Measurements from ENCODE around the gene WDR20.

Gene WDR20

GRCh38 chr14:102219316-102219715 lies 79.6 kb downstream of the WDR20 start:
- no peak for DNase-seq (ENCODE audit: low spot score)

GRCh38 chr14:102220031-102220430 lies 80.3 kb downstream of the WDR20 start:
- DNase-seq (ENCODE audit: low spot score) = no peak

GRCh38 chr14:102221026-102221425 lies 81.3 kb downstream of the WDR20 start:
- DNase-seq (ENCODE audit: low spot score) = peak; percentile 47

GRCh38 chr14:102222009-102222575 lies 82.4 kb downstream of the WDR20 start:
- DNase-seq (ENCODE audit: low spot score) = no peak

- no peak for DNase-seq (ENCODE audit: low spot score)
These were observed 83.1 kb downstream of the WDR20 start for GRCh38 chr14:102222751-102223150.

- DNase-seq (ENCODE audit: low spot score) = no peak
These were observed 84.0 kb downstream of the WDR20 start for GRCh38 chr14:102223682-102224081.

GRCh38 chr14:102225386-102225785 lies 85.7 kb downstream of the WDR20 start:
- peak; percentile 78 for DNase-seq (ENCODE audit: low spot score)

GRCh38 chr14:102225936-102226335 lies 86.2 kb downstream of the WDR20 start:
- no peak for DNase-seq (ENCODE audit: low spot score)

GRCh38 chr14:102226356-102227125 lies 86.8 kb downstream of the WDR20 start:
- no peak for DNase-seq (ENCODE audit: low spot score)

- no peak for DNase-seq (ENCODE audit: low spot score)
These were observed 87.7 kb downstream of the WDR20 start for GRCh38 chr14:102227184-102227964.

- no peak for DNase-seq (ENCODE audit: low spot score)
These were observed 89.5 kb downstream of the WDR20 start for GRCh38 chr14:102229071-102229738.

- DNase-seq (ENCODE audit: low spot score) = no peak
These were observed 90.0 kb downstream of the WDR20 start for GRCh38 chr14:102229739-102230092.

- no peak for DNase-seq (ENCODE audit: low spot score)
These were observed 90.9 kb downstream of the WDR20 start for GRCh38 chr14:102230481-102231210.

- no peak for DNase-seq (ENCODE audit: low spot score)
These were observed 92.0 kb downstream of the WDR20 start for GRCh38 chr14:102231476-102232347.

GRCh38 chr14:102232348-102232625 lies 92.6 kb downstream of the WDR20 start:
- no peak for DNase-seq (ENCODE audit: low spot score)

- no peak for DNase-seq (ENCODE audit: low spot score)
These were observed 93.4 kb downstream of the WDR20 start for GRCh38 chr14:102233081-102233480.

- no peak for DNase-seq (ENCODE audit: low spot score)
These were observed 94.9 kb downstream of the WDR20 start for GRCh38 chr14:102234331-102235264.

- DNase-seq (ENCODE audit: low spot score) = peak; percentile 84
These were observed 95.7 kb downstream of the WDR20 start for GRCh38 chr14:102235275-102235897.

GRCh38 chr14:102236026-102236425 lies 96.3 kb downstream of the WDR20 start:
- DNase-seq (ENCODE audit: low spot score) = no peak

GRCh38 chr14:102238131-102238530 lies 98.4 kb downstream of the WDR20 start:
- no peak for DNase-seq (ENCODE audit: low spot score)

All from kidney tubule cell (primary cell).